Daoy (cell line): ENCODE results near the gene NXNL1. TPM values are rescaled to one million over a fixed set of nuclear protein-coding genes. Genes with fewer than 3 reads are reported as not detected.
A peak's percentile ranks its signal among the peaks of the same experiment; 100 is the strongest.
"Not testable (repeated sequence)": the region's sequence is repeated elsewhere in the genome, so short reads cannot be mapped to it uniquely, and the experiment has no call there.

Experiments used
- DNase-seq: peaks from one replicate; pipeline ENCODE4 v3.0.0-alpha.2; 2015; ENCODE audit warnings: low read depth
- total RNA-seq: library from RNA; depleted of rRNA; stranded (reverse); fragments of >200 nt; shearing (Covaris generic); gene quantifications from 2 replicates; pipeline ENCODE4 v1.2.3, GENCODE V29; 2014

Gene NXNL1
- total RNA-seq, 1 experiment from 2014 or later = not detected

GRCh38 chr19:17486545-17487240 lies 26.0 kb upstream of the NXNL1 start:
- no peak for DNase-seq

- DNase-seq = no peak
These were observed 23.9 kb upstream of the NXNL1 start for GRCh38 chr19:17484520-17485185.

GRCh38 chr19:17483605-17484002 lies 22.9 kb upstream of the NXNL1 start:
- no peak for DNase-seq

GRCh38 chr19:17482877-17483604 lies 22.3 kb upstream of the NXNL1 start:
- DNase-seq = no peak

GRCh38 chr19:17481986-17482385 lies 21.3 kb upstream of the NXNL1 start:
- no peak for DNase-seq

- peak; percentile 55 for DNase-seq
These were observed 18.6 kb upstream of the NXNL1 start for GRCh38 chr19:17479325-17479791.

- DNase-seq = peak; percentile 50
These were observed 14.9 kb upstream of the NXNL1 start for GRCh38 chr19:17475541-17476115.

GRCh38 chr19:17475011-17475540 lies 14.3 kb upstream of the NXNL1 start:
- DNase-seq = not testable (repeated sequence)

GRCh38 chr19:17473041-17473440 lies 12.3 kb upstream of the NXNL1 start:
- peak; percentile 75 for DNase-seq

GRCh38 chr19:17471410-17472125 lies 10.8 kb upstream of the NXNL1 start:
- no peak for DNase-seq

- DNase-seq = peak; percentile 99
These were observed 9.5 kb upstream of the NXNL1 start, which contains the start of gene SLC27A1 for GRCh38 chr19:17470068-17470841. TSS of gene SLC27A1 (plus strand) at chr19:17470524. CDS start at chr19:17470541, 17 bp downstream.

GRCh38 chr19:17469481-17470067 lies 8.8 kb upstream of the NXNL1 start:
- DNase-seq = peak; percentile 96

- DNase-seq = no peak
These were observed 8.4 kb upstream of the NXNL1 start for GRCh38 chr19:17469092-17469480.

- no peak for DNase-seq
These were observed 7.8 kb upstream of the NXNL1 start for GRCh38 chr19:17468302-17469091.

GRCh38 chr19:17467471-17468301 lies 7.0 kb upstream of the NXNL1 start:
- no peak for DNase-seq

GRCh38 chr19:17466487-17466850 lies 5.7 kb upstream of the NXNL1 start:
- no peak for DNase-seq

- no peak for DNase-seq
These were observed 1.8 kb downstream of the NXNL1 start for GRCh38 chr19:17458970-17459369.

GRCh38 chr19:17457616-17458015 lies 3.1 kb downstream of the NXNL1 start:
- DNase-seq = no peak
